IMR-90 (cell line): Measurements from ENCODE around the gene CCDC60. TPM values are rescaled to one million over a fixed set of nuclear protein-coding genes. Genes with fewer than 3 reads are reported as not detected.

Experiments used
- ATAC-seq: fragments of 200-7000 bp; cut with Tn5 transposase; 2 replicates; pipeline ENCODE4 v1.9.1; 2020; ENCODE audit warnings: low read depth, mild to moderate bottlenecking, moderate library complexity
- BruUV-seq: library from RNA; stranded (reverse); fragments of 400-500 nt; replicated peaks from 2 replicates; lab custom pipeline; 2021; lab: Mats Ljungman, UMichigan
- CTCF ChIA-PET: fragments of 300-600 bp; formaldehyde crosslinking; extraction: SDS; loops from one replicate; lab custom pipeline; 2021; ENCODE audit warnings: antibody characterized with exemption; lab: Yijun Ruan, JAX
- POLR2A ChIA-PET: fragments of 300-600 bp; sonication (Branson Sonifier 250); formaldehyde crosslinking; loops from one replicate; lab custom pipeline; 2022; ENCODE audit warnings: antibody characterized with exemption; ENCODE audit not compliant: unreplicated experiment; lab: Charles Lee
- DNase-seq: peaks from one replicate; pipeline ENCODE4 v3.0.0; 2013
- H2AFZ ChIP-seq: replicated peaks from 2 replicates; pipeline ENCODE3; 2013; ENCODE audit warnings: low read length, mild to moderate bottlenecking; ENCODE audit not compliant: poor library complexity
- H2AK5ac ChIP-seq: 2 replicates; pipeline ENCODE4 v1.6.1; 2013; ENCODE audit warnings: low read depth, low read length, inconsistent platforms
- H2AK9ac ChIP-seq: replicated peaks from 2 replicates; pipeline ENCODE3; 2013; ENCODE audit warnings: mild to moderate bottlenecking, low read depth, low read length, moderate library complexity; ENCODE audit not compliant: poor library complexity
- H2BK120ac ChIP-seq: 2 replicates; pipeline ENCODE4 v1.6.1; 2013; ENCODE audit warnings: low read depth, low read length, inconsistent platforms
- H2BK15ac ChIP-seq: 3 replicates; pipeline ENCODE4 v1.6.1; 2013; ENCODE audit warnings: low read depth, low read length, inconsistent platforms
- H2BK20ac ChIP-seq: 2 replicates; pipeline ENCODE4 v1.6.1; 2013; ENCODE audit warnings: low read depth, mild to moderate bottlenecking, inconsistent platforms, low read length, moderate library complexity
- H2BK5ac ChIP-seq: 2 replicates; pipeline ENCODE4 v1.6.1; 2013; ENCODE audit warnings: mild to moderate bottlenecking, low read depth, low read length, inconsistent platforms; ENCODE audit not compliant: poor library complexity, severe bottlenecking
- H3K14ac ChIP-seq: replicated peaks from 2 replicates; pipeline ENCODE4 v1.6.1; 2013; ENCODE audit warnings: low read depth, low read length, inconsistent platforms
- H3K18ac ChIP-seq: 2 replicates; pipeline ENCODE4 v1.6.1; 2013; ENCODE audit warnings: low read depth, low read length, control low read depth
- H3K23ac ChIP-seq: 2 replicates; pipeline ENCODE4 v1.6.1; 2013; ENCODE audit warnings: low read depth, low read length, inconsistent platforms
- H3K27ac ChIP-seq: 2 replicates; pipeline ENCODE4 v1.5.1; 2013; ENCODE audit warnings: mild to moderate bottlenecking, control low read depth, low read length; ENCODE audit not compliant: insufficient read depth
- H3K27me3 ChIP-seq: 2 replicates; pipeline ENCODE4 v1.6.1; 2013; ENCODE audit warnings: low read length; ENCODE audit not compliant: control insufficient read depth, insufficient read depth
- H3K36me3 ChIP-seq: 2 replicates; pipeline ENCODE4 v1.6.1; 2013; ENCODE audit warnings: low read length, mixed read lengths; ENCODE audit not compliant: control insufficient read depth, insufficient read depth
- H3K4ac ChIP-seq: 2 replicates; pipeline ENCODE4 v1.6.1; 2013; ENCODE audit warnings: low read depth, low read length, inconsistent platforms
- H3K4me1 ChIP-seq: 2 replicates; pipeline ENCODE4 v1.6.1; 2013; ENCODE audit warnings: low read length, mixed read lengths; ENCODE audit not compliant: control insufficient read depth, insufficient read depth
- H3K4me2 ChIP-seq: 2 replicates; pipeline ENCODE4 v1.6.1; 2013; ENCODE audit warnings: low read depth, mild to moderate bottlenecking, control low read depth, low read length, moderate library complexity
- H3K4me3 ChIP-seq: 2 replicates; pipeline ENCODE4 v1.5.1; 2013; ENCODE audit warnings: low read depth, mild to moderate bottlenecking, control low read depth, low read length, moderate library complexity; ENCODE audit not compliant: insufficient read depth
- H3K56ac ChIP-seq: 2 replicates; pipeline ENCODE4 v1.6.1; 2013; ENCODE audit warnings: low read length, inconsistent platforms; ENCODE audit not compliant: insufficient read depth; ENCODE audit errors: extremely low read depth
- H3K79me1 ChIP-seq, 2 experiments: 2 replicates each; pipeline ENCODE4 v1.6.1; 2013; ENCODE audit warnings: low read length in 2 of 2, inconsistent platforms in 1 of 2, low read depth in 1 of 2
- H3K9ac ChIP-seq: 2 replicates; pipeline ENCODE4 v1.6.1; 2013; ENCODE audit warnings: low read depth, low read length, control low read depth
- H3K9me1 ChIP-seq: 2 replicates; pipeline ENCODE4 v1.6.1; 2013; ENCODE audit warnings: low read length, inconsistent platforms; ENCODE audit not compliant: insufficient read depth
- H3K9me3 ChIP-seq: 2 replicates; pipeline ENCODE4 v1.6.1; 2013; ENCODE audit warnings: low read length; ENCODE audit not compliant: control insufficient read depth, insufficient read depth
- H4K20me1 ChIP-seq: 2 replicates; pipeline ENCODE4 v1.6.1; 2013; ENCODE audit warnings: low read length, inconsistent platforms; ENCODE audit not compliant: insufficient read depth
- H4K5ac ChIP-seq: 2 replicates; pipeline ENCODE4 v1.6.1; 2013; ENCODE audit warnings: mild to moderate bottlenecking, low read depth, low read length, control low read depth
- H4K8ac ChIP-seq, 2 experiments: 2 replicates each; pipeline ENCODE4 v1.6.1; 2013; ENCODE audit warnings: low read depth in 2 of 2, low read length in 2 of 2, control low read depth in 1 of 2, inconsistent platforms in 1 of 2
- H4K91ac ChIP-seq: 2 replicates; pipeline ENCODE4 v1.6.1; 2013; ENCODE audit warnings: low read depth, low read length, inconsistent platforms; ENCODE audit not compliant: insufficient read depth
- MAFK ChIP-seq: IDR thresholded peaks from 2 replicates; pipeline ENCODE4 v1.6.1; 2012; ENCODE audit warnings: low read depth, low read length, improper control_type of control experiment
- NFE2L2 ChIP-seq: fragments of 150-350 bp; IDR thresholded peaks from 2 replicates; pipeline ENCODE4 v1.6.1; 2016; ENCODE audit warnings: low read depth, mild to moderate bottlenecking, low read length
- whole genome bisulfite sequencing, 2 experiments: methylation state at CpG; one replicate each; pipeline versions ENCODE4 v1.1.5 to v1.1.7; 2013; ENCODE audit warnings: missing lambda C conversion rate in 2 of 2; ENCODE audit not compliant: insufficient read length in 1 of 2; ENCODE audit errors: extremely low coverage in 2 of 2; 5-methylcytosine and 5-hydroxymethylcytosine counted together
- dilution Hi-C: fragments of 300-500 bp; cut with HindIII; formaldehyde crosslinking; loops from one replicate; pipeline ENCODE4 v1.14.3; 2018; ENCODE audit warnings: low sequenced_read_pairs; ENCODE audit not compliant: unreplicated experiment
- in situ Hi-C: fragments of 300-500 bp; cut with MboI; formaldehyde crosslinking; loops from 3 replicates; pipeline ENCODE4 v1.14.3; 2019; ENCODE audit warnings: low sequenced_read_pairs, inconsistent platforms, mixed read lengths
- intact Hi-C: fragments of 100-400 bp; cut with micrococcal nuclease; formaldehyde crosslinking; loops from 2 replicates; pipeline ENCODE4 v1.10.0; 2022
- polyA plus RNA-seq, 3 experiments: library from polyadenylated mRNA; depleted of rRNA; stranded (reverse); fragments of >200 nt; gene quantifications; 2 replicates each; pipeline ENCODE4 v1.2.3, GENCODE V29; 2012; ENCODE audit warnings: low replicate concordance in 1 of 3
- total RNA-seq: library from RNA; depleted of rRNA; stranded (reverse); fragments of >200 nt; gene quantifications from 2 replicates; pipeline ENCODE4 v1.2.3, GENCODE V29; 2012

CCDC60 gene
- total and polyA plus RNA-seq, 2 of the 4 experiments (the other 2 are of a cell fraction) = not detected

DNA sequence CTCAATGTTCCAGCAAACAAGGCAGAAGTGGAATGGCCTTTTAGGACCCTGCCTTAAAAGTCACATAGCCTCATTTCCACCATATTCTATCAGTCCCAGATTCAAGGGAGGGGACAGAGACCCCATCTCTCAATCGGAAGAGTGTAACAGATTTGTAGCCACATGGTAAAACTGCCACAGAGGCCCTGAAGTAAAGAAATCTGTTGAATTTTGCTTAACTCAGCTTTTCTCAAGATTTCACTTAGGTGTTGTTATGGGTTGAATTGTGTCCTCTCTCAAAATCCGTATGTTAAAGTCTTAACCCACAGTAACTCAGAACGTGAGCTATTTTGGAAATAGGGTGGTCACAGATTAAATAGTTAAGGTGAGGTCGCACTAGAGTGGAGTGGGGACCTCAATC, 22.7 kb upstream of the CCDC60 start:
- Histone ChIP-seq H3K18ac (no peak overlapping the region), H3K4me2 (no peak overlapping the region), H3K4ac (no peak overlapping the region), H4K91ac (no peak overlapping the region), H4K5ac (no peak overlapping the region), H3K27ac (no peak overlapping the region), H3K4me1 (no peaks in the 10 kb centered on the region), H4K8ac (no peak overlapping the region), H3K9me1 (no peaks in the 10 kb centered on the region), H3K14ac (no peak overlapping the region), H2AK9ac (no peak overlapping the region), H3K27me3 (no peaks in the 10 kb centered on the region), H2AFZ (no peak overlapping the region), H3K9me3 (peaks cover 14% of the 10 kb centered on the region), H2BK120ac (no peak overlapping the region), H3K79me1 (no peaks in the 10 kb centered on the region), H2BK15ac (no peak overlapping the region), H3K4me3 (no peak overlapping the region), H2BK5ac (no peak overlapping the region), H2BK20ac (no peak overlapping the region), H3K56ac (no peak overlapping the region), H3K9ac (no peak overlapping the region), H4K20me1 (no peaks in the 10 kb centered on the region), H3K36me3 (no peaks in the 10 kb centered on the region), H2AK5ac (no peak overlapping the region), H3K23ac (no peak overlapping the region)
- 29% methylated on average over 1 of the region's 4 CpGs; no CpG with 5 or more reads in 1 of the 2 experiments for WGBS, 2 experiments
- CTCF ChIA-PET = no interaction called here
- no TSS peak for BruUV-seq
- DNase-seq (no peak), ATAC-seq (no peak)
- TF ChIP-seq NFE2L2 = no peak
- TF ChIP-seq MAFK = peak; percentile 34; the same call in 1 of the 2 replicates
- in situ Hi-C loops (no loop called here), dilution Hi-C loops (no loop called here), intact Hi-C loops (no loop called here)
- POLR2A ChIA-PET = no interaction called here
